ENCODE measurements around the gene CERS4. TPM values are rescaled to one million over a fixed set of nuclear protein-coding genes. Genes with fewer than 3 reads are reported as not detected.
"Not testable (repeated sequence)": the region's sequence is repeated elsewhere in the genome, so short reads cannot be mapped to it uniquely, and the experiment has no call there.

The CERS4 gene
- total RNA-seq, 1 donor: 4.0 TPM

DNA sequence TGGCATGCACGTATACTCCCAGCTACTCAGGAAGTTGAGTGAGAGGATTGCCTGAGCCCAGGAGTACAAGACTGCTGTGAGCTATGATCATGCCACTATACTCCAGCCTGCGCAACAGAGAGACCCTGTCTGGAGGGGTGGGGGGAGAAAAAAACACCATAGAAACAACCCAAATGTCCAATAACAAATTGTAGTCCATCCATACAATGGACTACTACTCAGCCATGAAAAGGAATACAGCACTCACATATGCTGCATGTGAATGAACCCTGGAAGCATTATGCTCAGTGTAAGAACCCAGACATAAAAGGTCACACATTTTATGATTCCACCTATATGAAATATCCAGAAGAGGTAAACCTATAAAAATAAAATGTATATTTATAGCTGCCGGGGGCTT is 56.7 kb downstream of the CERS4 start:
- DNase-seq (ENCODE audit: insufficient read length, low spot score, missing footprints): no peak
- Histone ChIP-seq H3K4me3 (ENCODE audit: insufficient read depth, low read length) (no peak overlapping the region), H3K27ac (ENCODE audit: low read depth, low read length) (no peak overlapping the region), H3K79me2 (ENCODE audit: insufficient read depth, low read length) (no peaks in the 10 kb centered on the region), H3K36me3 (ENCODE audit: insufficient read depth, low read length) (no peaks in the 10 kb centered on the region), H3K4me2 (ENCODE audit: insufficient read depth, low read length) (no peak overlapping the region), H3K9me3 (ENCODE audit: low read depth, low read length) (no peaks in the 10 kb centered on the region), H4K20me1 (ENCODE audit: insufficient read depth, low read length) (no peaks in the 10 kb centered on the region), H3K4me1 (ENCODE audit: insufficient read depth, low read length) (peaks cover 5% of the 10 kb centered on the region), H2AFZ (ENCODE audit: low read length) (no peak overlapping the region), H3K27me3 (ENCODE audit: insufficient read depth, low read length) (no peaks in the 10 kb centered on the region)
- TF ChIP-seq, protein P1, sequence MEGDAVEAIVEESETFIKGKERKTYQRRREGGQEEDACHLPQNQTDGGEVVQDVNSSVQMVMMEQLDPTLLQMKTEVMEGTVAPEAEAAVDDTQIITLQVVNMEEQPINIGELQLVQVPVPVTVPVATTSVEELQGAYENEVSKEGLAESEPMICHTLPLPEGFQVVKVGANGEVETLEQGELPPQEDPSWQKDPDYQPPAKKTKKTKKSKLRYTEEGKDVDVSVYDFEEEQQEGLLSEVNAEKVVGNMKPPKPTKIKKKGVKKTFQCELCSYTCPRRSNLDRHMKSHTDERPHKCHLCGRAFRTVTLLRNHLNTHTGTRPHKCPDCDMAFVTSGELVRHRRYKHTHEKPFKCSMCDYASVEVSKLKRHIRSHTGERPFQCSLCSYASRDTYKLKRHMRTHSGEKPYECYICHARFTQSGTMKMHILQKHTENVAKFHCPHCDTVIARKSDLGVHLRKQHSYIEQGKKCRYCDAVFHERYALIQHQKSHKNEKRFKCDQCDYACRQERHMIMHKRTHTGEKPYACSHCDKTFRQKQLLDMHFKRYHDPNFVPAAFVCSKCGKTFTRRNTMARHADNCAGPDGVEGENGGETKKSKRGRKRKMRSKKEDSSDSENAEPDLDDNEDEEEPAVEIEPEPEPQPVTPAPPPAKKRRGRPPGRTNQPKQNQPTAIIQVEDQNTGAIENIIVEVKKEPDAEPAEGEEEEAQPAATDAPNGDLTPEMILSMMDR (IDR thresholded peaks at IDR 0.05; ENCODE audit: extremely low read depth, low read depth, low read length): no peak

DNA sequence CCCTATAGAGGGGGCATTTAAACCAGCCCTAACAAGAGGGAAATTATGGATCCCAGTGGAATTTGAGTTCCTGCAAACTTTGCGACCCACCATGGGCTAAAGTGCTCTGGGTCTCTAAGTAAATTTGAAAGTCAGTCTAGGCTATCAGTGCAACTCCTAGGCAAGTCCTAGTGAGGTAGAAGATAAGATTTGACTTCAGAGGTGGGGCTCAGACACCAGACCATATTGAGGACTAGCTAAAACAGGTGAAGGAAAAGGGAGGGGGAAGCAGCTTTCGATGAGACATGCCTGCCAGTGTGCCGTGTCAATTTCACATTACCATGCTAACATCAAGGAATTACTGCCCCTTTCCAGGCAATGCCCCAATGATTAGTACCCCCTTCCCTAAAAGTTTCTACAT is 60.6 kb downstream of the CERS4 start:
- H3K79me2 ChIP-seq (ENCODE audit: insufficient read depth, low read length): no peaks in the 10 kb centered on the region
- no peaks in the 10 kb centered on the region for H3K27me3 ChIP-seq (ENCODE audit: insufficient read depth, low read length)
- no peak overlapping the region for H3K27ac ChIP-seq (ENCODE audit: low read depth, low read length)
- H3K9me3 ChIP-seq (ENCODE audit: low read depth, low read length): no peaks in the 10 kb centered on the region
- TF ChIP-seq, protein P1 (IDR thresholded peaks at IDR 0.05; ENCODE audit: extremely low read depth, low read depth, low read length): no peak
- peaks cover 5% of the 10 kb centered on the region for H3K4me1 ChIP-seq (ENCODE audit: insufficient read depth, low read length)
- H3K4me2 ChIP-seq (ENCODE audit: insufficient read depth, low read length): no peak overlapping the region
- H4K20me1 ChIP-seq (ENCODE audit: insufficient read depth, low read length): no peaks in the 10 kb centered on the region
- H2AFZ ChIP-seq (ENCODE audit: low read length): no peak overlapping the region
- no peaks in the 10 kb centered on the region for H3K36me3 ChIP-seq (ENCODE audit: insufficient read depth, low read length)
- no peak overlapping the region for H3K4me3 ChIP-seq (ENCODE audit: insufficient read depth, low read length)
- no peak for DNase-seq (ENCODE audit: insufficient read length, low spot score, missing footprints)

DNA sequence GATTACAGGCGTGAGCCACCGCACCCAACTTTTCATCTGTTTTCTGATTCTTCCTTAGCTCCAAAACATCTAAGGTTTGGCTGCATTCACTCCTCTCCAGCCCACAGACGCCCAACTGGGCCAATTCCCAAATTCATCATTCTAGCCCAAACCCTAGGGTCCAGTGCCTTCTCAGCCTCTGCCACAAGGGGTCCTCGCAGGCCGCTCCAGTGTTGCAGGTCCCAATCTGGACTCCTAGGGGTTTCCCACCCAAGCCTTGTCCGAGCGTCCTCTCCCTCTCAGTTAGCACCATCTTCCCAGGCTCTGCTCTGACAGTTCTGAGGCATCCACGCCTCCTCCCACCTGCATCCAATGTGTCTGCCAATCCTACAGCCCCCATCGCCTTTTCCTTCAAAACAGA is 67.3 kb downstream of the CERS4 start:
- not testable (repeated sequence) for H2AFZ ChIP-seq (ENCODE audit: low read length); H3K79me2 ChIP-seq (ENCODE audit: insufficient read depth, low read length); H3K27ac ChIP-seq (ENCODE audit: low read depth, low read length); H3K4me3 ChIP-seq (ENCODE audit: insufficient read depth, low read length); DNase-seq (ENCODE audit: insufficient read length, low spot score, missing footprints); H3K4me2 ChIP-seq (ENCODE audit: insufficient read depth, low read length); H3K4me1 ChIP-seq (ENCODE audit: insufficient read depth, low read length); H3K36me3 ChIP-seq (ENCODE audit: insufficient read depth, low read length); H3K9me3 ChIP-seq (ENCODE audit: low read depth, low read length); H4K20me1 ChIP-seq (ENCODE audit: insufficient read depth, low read length); H3K27me3 ChIP-seq (ENCODE audit: insufficient read depth, low read length)

DNA sequence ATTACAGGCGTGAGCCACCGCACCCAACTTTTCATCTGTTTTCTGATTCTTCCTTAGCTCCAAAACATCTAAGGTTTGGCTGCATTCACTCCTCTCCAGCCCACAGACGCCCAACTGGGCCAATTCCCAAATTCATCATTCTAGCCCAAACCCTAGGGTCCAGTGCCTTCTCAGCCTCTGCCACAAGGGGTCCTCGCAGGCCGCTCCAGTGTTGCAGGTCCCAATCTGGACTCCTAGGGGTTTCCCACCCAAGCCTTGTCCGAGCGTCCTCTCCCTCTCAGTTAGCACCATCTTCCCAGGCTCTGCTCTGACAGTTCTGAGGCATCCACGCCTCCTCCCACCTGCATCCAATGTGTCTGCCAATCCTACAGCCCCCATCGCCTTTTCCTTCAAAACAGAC is 82.2 kb downstream of the CERS4 start:
- H3K4me2 ChIP-seq (ENCODE audit: insufficient read depth, low read length): not testable (repeated sequence)

DNA sequence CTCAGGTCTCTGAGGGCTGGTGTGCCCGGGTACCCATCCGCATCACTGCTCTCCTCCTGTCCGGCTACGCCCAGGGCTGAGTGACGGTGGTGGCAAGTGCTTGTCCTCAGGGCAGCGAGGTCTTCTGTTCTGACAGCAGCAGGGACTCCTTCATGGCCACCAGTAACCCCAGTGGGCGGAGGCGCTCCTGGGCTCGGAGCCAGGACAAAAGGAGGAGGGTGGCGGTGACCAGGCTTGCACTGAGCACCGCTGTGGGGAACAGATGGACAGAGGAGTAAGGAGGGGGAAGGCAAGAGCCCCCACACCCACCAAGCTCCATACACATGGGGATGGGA is 93.2 kb downstream of the CERS4 start:
- H3K27ac ChIP-seq (ENCODE audit: low read depth, low read length): no peak overlapping the region
- TF ChIP-seq, protein P1 (IDR thresholded peaks at IDR 0.05; ENCODE audit: extremely low read depth, low read depth, low read length): no peak

More for the DNA sequence above, 82.2 kb downstream of the CERS4 start:
- DNase-seq (ENCODE audit: insufficient read length, low spot score, missing footprints); H3K27me3 ChIP-seq (ENCODE audit: insufficient read depth, low read length); H2AFZ ChIP-seq (ENCODE audit: low read length); H3K27ac ChIP-seq (ENCODE audit: low read depth, low read length); H3K79me2 ChIP-seq (ENCODE audit: insufficient read depth, low read length); H3K9me3 ChIP-seq (ENCODE audit: low read depth, low read length); H4K20me1 ChIP-seq (ENCODE audit: insufficient read depth, low read length); H3K4me3 ChIP-seq (ENCODE audit: insufficient read depth, low read length); H3K4me1 ChIP-seq (ENCODE audit: insufficient read depth, low read length); H3K36me3 ChIP-seq (ENCODE audit: insufficient read depth, low read length): not testable (repeated sequence)

More for the DNA sequence above, 93.2 kb downstream of the CERS4 start:
- Histone ChIP-seq H3K9me3 (ENCODE audit: low read depth, low read length) (no peaks in the 10 kb centered on the region), H3K4me3 (ENCODE audit: insufficient read depth, low read length) (no peak overlapping the region), H3K4me1 (ENCODE audit: insufficient read depth, low read length) (peaks cover 2% of the 10 kb centered on the region), H3K36me3 (ENCODE audit: insufficient read depth, low read length) (no peaks in the 10 kb centered on the region), H4K20me1 (ENCODE audit: insufficient read depth, low read length) (no peaks in the 10 kb centered on the region), H3K27me3 (ENCODE audit: insufficient read depth, low read length) (no peaks in the 10 kb centered on the region), H2AFZ (ENCODE audit: low read length) (no peak overlapping the region), H3K79me2 (ENCODE audit: insufficient read depth, low read length) (no peaks in the 10 kb centered on the region), H3K4me2 (ENCODE audit: insufficient read depth, low read length) (no peak overlapping the region)
- no peak for DNase-seq (ENCODE audit: insufficient read length, low spot score, missing footprints)
